Measurements from ENCODE around the gene IL23A. TPM values are rescaled to one million over a fixed set of nuclear protein-coding genes. Genes with fewer than 3 reads are reported as not detected.

IL23A gene
- total and polyA plus RNA-seq, 2 of the 13 experiments (the other 11 are each of a cell fraction or from before 2014, with no cell fraction given): 0.33 to 0.35 TPM

GRCh38 chr12:56315622-56316473 lies 22.8 kb upstream of the IL23A start, which contains the start of gene CNPY2 (continued):
- TF ChIP-seq TFDP1 (CRISPR knock-in tag; IDR thresholded peaks at IDR 0.05; ENCODE audit: borderline replicate concordance) (peak; percentile 83; the same call in 1 of the 2 replicates), ZNF530 (CRISPR knock-in tag; IDR thresholded peaks at IDR 0.05; ENCODE audit: low read depth) (no peak), ZFP36L1 (CRISPR knock-in tag; IDR thresholded peaks at IDR 0.05) (no peak), E2F1 (CRISPR knock-in tag; IDR thresholded peaks at IDR 0.05) (peak; percentile 89), STAG1 (CRISPR knock-in tag; IDR thresholded peaks at IDR 0.05) (peak; percentile 96), YEATS4 (CRISPR knock-in tag; IDR thresholded peaks at IDR 0.05; ENCODE audit: borderline replicate concordance) (peak; percentile 84), NAIF1 (CRISPR knock-in tag; IDR thresholded peaks at IDR 0.05; ENCODE audit: borderline replicate concordance) (peak; percentile 97), ZNF350 (CRISPR knock-in tag; IDR thresholded peaks at IDR 0.05; ENCODE audit: borderline replicate concordance, low read depth) (peak; percentile 92), ZBTB25 (CRISPR knock-in tag; IDR thresholded peaks at IDR 0.05) (no peak), ZNF414 (CRISPR knock-in tag; IDR thresholded peaks at IDR 0.05) (peak; percentile 63; the same call in 1 of the 2 replicates), MEIS2 (CRISPR knock-in tag; IDR thresholded peaks at IDR 0.05) (peak; percentile 69), JARID2 (CRISPR knock-in tag; IDR thresholded peaks at IDR 0.05; ENCODE audit: insufficient replicate concordance) (peak; percentile 38), ZSCAN29 (CRISPR knock-in tag; conservative IDR thresholded peaks at IDR 0.05) (no peak), ZBTB10 (CRISPR knock-in tag; IDR thresholded peaks at IDR 0.05; ENCODE audit: borderline replicate concordance) (0 out of 2 replicates have a peak, but pooled peaks have one; percentile 46), NKX3-1 (CRISPR knock-in tag; IDR thresholded peaks at IDR 0.05) (peak; percentile 89), ZNF576 (CRISPR knock-in tag; IDR thresholded peaks at IDR 0.05) (peak; percentile 57; the same call in 1 of the 2 replicates), CCDC6 (CRISPR knock-in tag; IDR thresholded peaks at IDR 0.05) (0 out of 2 replicates have a peak, but pooled peaks have one; percentile 63), TRAFD1 (CRISPR knock-in tag; IDR thresholded peaks at IDR 0.05; ENCODE audit: borderline replicate concordance) (no peak)

Data from HepG2 (cell line).